RWPE2 (cell line): ENCODE measurements around the gene ENAH.
A peak's percentile ranks its signal among the peaks of the same experiment; 100 is the strongest.

Experiments used
- ATAC-seq: fragments of 200-7000 bp; cut with Tn5 transposase; 3 replicates; pipeline ENCODE4 v1.9.1; 2021; ENCODE audit warnings: low read depth
- DNase-seq: peaks from one replicate; pipeline ENCODE4 v3.0.0-alpha.2; 2020; ENCODE audit warnings: low spot score
- H3K27ac ChIP-seq: fragments of 450-650 bp; 2 replicates; pipeline ENCODE4 v1.5.1; 2017; ENCODE audit warnings: mild to moderate bottlenecking; ENCODE audit not compliant: poor library complexity, severe bottlenecking
- H3K27me3 ChIP-seq: fragments of 250-450 bp; sonication (Bioruptor Pico); 2 replicates; pipeline ENCODE4 v1.5.1; 2021; ENCODE audit warnings: mild to moderate bottlenecking, moderate library complexity; ENCODE audit not compliant: insufficient read depth, poor library complexity, severe bottlenecking
- H3K36me3 ChIP-seq: fragments of 250-450 bp; sonication (Bioruptor Pico); 2 replicates; pipeline ENCODE4 v1.5.1; 2020; ENCODE audit warnings: low read depth, mild to moderate bottlenecking, moderate library complexity
- H3K4me1 ChIP-seq: fragments of 250-450 bp; sonication (Bioruptor Pico); 2 replicates; pipeline ENCODE4 v1.5.1; 2021; ENCODE audit warnings: mild to moderate bottlenecking, moderate library complexity; ENCODE audit not compliant: insufficient read depth, poor library complexity, severe bottlenecking
- H3K4me3 ChIP-seq: fragments of 250-450 bp; sonication (Bioruptor Pico); 2 replicates; pipeline ENCODE4 v1.5.1; 2021; ENCODE audit warnings: mild to moderate bottlenecking, moderate library complexity; ENCODE audit not compliant: severe bottlenecking
- H3K9me3 ChIP-seq: fragments of 250-450 bp; sonication (Bioruptor Pico); 2 replicates; pipeline ENCODE4 v1.5.1; 2021; ENCODE audit warnings: mild to moderate bottlenecking, moderate library complexity; ENCODE audit not compliant: severe bottlenecking
- CTCF ChIP-seq: fragments of 450-650 bp; IDR thresholded peaks from one replicate; pipeline ENCODE4 v1.5.1; 2017; ENCODE audit warnings: mild to moderate bottlenecking, moderate library complexity; ENCODE audit not compliant: poor library complexity, severe bottlenecking

ENAH gene

GRCh38 chr1:225509376-225509707 is 143.6 kb downstream of the ENAH start:
- TF ChIP-seq CTCF: no peak
- Histone ChIP-seq H3K27me3 (no peaks in the 10 kb centered on the region), H3K9me3 (no peaks in the 10 kb centered on the region), H3K4me3 (no peak overlapping the region), H3K36me3 (peaks cover 14% of the 10 kb centered on the region; the same call in 1 of the 2 replicates), H3K4me1 (peaks cover 15% of the 10 kb centered on the region), H3K27ac (peak overlapping the region; percentile 39)
- DNase-seq: no peak
- ATAC-seq: no peak

DNA sequence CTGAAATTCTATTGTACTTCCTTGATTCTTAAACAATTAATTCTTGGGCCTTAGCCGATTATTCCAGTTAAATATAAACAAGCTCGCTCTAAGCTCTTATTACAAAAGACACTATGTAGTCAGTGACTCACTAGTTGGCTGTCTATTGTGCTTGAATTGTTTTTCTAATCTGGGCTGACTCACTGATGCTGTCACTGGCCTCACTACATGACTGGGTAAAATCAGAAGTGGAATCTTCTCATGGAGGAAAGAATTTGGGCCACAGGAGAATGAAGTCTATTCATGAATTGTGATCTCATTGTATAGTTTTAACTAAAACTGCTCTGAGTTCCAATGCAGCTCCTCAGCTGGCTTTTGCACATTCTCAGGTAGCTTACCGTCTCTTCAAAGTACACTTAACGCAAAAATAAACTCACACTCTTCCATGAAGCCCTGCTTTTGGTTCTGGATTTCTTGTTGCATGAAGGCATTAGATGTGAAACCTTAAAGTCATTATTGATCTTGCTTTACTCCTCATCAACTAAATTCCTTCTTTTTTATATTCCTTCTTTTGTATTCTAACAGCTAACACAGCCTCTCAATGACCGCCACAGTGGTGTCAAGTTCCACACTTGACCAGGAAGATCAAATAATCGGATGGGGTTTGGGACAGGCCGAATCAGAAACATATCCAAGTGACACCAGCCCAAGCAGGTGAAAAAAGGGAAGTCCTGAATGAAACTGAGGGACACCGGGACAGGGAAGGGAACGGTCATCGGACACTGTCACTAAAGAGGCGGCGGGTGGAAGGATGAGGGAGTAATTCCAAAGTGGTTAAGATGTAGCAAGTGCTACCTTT is 144.2 kb downstream of the ENAH start:
- Histone ChIP-seq H3K4me3 (no peak overlapping the region), H3K4me1 (peaks cover 15% of the 10 kb centered on the region), H3K9me3 (no peaks in the 10 kb centered on the region), H3K27ac (peak overlapping the region; percentile 39), H3K27me3 (no peaks in the 10 kb centered on the region), H3K36me3 (peaks cover 14% of the 10 kb centered on the region; the same call in 1 of the 2 replicates)
- no peak for TF ChIP-seq CTCF
- no peak for DNase-seq
- peak; percentile 97 for ATAC-seq

- ATAC-seq: no peak
- no peak overlapping the region for H3K27ac ChIP-seq
- H3K4me1 ChIP-seq: peaks cover 15% of the 10 kb centered on the region
- peaks cover 14% of the 10 kb centered on the region; the same call in 1 of the 2 replicates for H3K36me3 ChIP-seq
- no peaks in the 10 kb centered on the region for H3K27me3 ChIP-seq
- TF ChIP-seq CTCF: no peak
- DNase-seq: no peak
- no peak overlapping the region for H3K4me3 ChIP-seq
- H3K9me3 ChIP-seq: no peaks in the 10 kb centered on the region
These were observed 146.2 kb downstream of the ENAH start for GRCh38 chr1:225506727-225507126.

DNA sequence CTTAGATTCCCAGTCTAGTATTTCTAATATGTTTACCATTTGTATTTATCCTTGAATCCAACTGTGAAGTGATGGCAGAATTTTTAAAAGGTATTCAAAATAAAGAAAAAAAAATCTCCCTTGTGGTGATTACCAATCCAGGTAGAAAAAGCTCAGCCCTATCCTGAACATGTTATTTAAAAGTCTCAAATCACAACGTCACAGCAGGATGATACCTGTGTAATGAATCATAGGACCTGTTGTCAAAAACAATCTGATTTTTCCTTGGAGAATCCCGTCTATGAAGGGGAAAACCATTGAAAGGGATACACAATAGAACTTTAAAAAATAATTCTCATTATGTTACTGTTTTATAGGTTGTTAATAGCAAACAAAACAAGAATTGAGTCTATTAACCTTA is 148.1 kb downstream of the ENAH start:
- no peak for TF ChIP-seq CTCF
- Histone ChIP-seq H3K4me1 (peaks cover 15% of the 10 kb centered on the region), H3K36me3 (peaks cover 14% of the 10 kb centered on the region; the same call in 1 of the 2 replicates), H3K27ac (no peak overlapping the region), H3K9me3 (no peaks in the 10 kb centered on the region), H3K4me3 (no peak overlapping the region), H3K27me3 (no peaks in the 10 kb centered on the region)
- ATAC-seq: no peak
- no peak for DNase-seq

DNA sequence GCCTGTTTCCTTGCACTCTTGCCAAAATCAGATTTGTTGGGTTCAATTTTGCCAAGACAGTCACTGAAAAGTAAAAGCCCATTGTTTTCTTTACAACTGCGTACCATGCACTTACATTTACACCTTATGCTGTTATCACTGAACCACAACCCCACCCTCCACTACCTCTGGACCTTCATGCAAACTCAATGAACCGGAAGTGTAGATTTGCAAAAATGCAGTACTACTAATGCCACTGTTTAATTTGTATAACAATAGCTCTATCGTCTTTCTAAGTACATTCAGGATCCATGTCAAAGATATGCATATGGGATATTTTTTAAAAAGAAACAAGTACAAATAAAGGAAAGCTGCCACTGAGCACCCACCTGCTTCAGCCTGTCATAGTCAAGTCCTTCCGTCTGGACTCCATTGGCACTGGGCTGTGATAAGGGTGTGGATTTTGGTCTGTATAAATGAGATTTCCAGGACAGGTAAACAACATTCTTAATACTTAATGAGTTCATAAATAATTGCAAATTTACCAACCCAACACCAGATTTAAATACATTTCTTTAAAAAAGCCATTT is 152.2 kb downstream of the ENAH start:
- no peaks in the 10 kb centered on the region for H3K4me1 ChIP-seq
- H3K9me3 ChIP-seq: no peaks in the 10 kb centered on the region
- H3K27ac ChIP-seq: no peak overlapping the region
- ATAC-seq (no peak), DNase-seq (no peak)
- H3K4me3 ChIP-seq: no peak overlapping the region
- TF ChIP-seq CTCF: no peak
- H3K36me3 ChIP-seq: peaks cover 17% of the 10 kb centered on the region
- no peaks in the 10 kb centered on the region for H3K27me3 ChIP-seq
